ENCODE results near the gene GFY.

GFY gene

DNA sequence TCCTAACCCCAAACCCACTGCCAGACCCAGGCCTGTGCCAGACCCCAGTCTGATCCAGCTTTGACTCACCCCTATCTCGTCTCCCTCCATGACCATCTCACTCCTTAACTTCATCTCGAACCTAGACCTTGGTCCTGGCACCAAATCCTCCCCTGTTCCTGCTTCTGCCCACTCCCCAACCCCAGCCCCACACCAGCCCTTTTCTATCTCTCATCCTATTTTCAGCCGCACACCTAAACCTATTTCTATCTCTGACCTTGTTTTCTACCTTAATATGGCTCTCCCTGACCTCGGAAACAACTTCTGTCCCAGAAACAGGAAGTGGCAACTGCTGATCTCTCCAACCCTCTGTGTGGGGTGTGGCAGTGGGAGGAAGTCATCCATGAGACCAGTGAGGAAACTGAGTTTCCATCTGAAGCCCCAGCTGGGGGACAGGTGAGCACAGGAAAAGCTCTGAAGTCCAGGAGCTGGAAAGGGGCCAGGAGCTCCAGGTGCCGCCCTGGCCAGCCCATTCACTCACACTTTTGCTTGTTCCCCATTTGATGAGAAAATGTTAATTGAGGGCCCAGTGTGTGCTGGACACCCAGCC lies 15.7 kb upstream of the GFY start:
- no peak for DNase-seq

DNA sequence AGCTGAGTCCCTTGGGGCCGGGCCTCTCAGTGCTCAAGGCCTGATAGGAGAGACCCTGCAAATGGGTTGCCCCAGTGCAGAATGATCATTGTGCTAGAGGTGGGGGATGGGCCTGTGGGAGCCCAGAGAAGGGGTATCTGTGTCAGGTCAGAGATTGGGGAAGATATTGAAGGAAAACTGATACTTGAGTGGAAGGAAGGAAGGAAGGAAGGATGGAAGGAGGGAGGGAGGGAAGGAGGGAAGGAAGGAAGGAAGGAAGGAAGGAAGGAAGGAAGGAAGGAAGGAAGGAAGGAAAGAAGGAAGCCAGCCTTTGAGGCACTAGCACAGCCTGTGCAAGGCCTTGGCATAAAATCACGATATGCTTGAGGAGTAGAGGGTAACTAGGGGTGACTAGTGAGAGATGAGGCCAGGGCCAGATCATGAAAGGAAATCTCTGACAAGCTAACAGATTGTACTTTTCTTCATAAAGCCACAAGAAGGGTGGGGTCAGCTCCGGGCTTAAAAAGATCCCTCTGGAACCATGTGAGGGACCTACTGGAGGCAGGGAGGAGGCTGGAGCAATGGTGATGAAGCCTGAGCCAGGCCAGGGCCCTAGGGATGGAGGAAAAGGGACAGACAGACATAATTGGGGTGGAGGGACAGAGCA lies 13.4 kb upstream of the GFY start:
- no peak for DNase-seq

DNA sequence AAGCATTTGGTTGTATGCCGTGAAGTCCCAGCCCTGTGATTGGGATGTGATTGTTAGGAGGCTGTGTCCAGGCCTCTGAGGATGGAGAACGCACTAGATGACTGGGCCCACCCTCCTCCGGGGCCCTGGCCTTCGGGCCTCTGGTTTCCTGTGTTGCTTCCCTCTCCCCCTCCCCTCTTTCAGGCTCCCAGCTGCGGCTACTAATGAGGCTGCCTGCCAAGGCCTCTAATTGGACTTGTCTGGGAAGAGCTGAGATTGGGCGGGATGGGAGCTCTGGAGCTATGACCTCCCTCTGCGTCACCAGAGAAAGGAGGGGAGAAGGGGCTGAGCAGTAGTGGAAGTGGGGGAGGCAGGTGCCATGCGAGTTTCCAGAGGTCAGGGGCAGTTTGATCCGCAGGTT lies 11.8 kb upstream of the GFY start:
- DNase-seq: peak; percentile 47

DNA sequence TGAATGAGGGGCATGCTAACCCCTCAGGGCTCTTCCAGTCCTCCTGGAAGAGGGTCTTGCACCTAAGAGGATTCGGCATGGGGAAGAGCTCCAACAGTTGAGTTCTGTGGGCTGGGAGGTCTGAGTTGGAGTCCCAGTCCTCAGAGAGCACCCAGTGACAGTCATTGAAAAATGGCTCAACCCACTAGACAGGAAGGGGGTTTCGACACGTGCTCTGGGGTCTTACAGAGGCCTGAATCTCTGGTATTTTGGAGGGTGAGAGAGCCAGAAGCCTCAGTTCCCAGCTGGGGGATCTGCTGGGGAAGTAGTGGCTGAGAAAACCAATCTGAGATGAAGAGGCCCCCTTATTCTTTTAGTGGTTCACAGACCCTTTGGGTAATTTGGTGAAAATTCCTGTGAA lies 10.9 kb upstream of the GFY start:
- no peak for DNase-seq

DNA sequence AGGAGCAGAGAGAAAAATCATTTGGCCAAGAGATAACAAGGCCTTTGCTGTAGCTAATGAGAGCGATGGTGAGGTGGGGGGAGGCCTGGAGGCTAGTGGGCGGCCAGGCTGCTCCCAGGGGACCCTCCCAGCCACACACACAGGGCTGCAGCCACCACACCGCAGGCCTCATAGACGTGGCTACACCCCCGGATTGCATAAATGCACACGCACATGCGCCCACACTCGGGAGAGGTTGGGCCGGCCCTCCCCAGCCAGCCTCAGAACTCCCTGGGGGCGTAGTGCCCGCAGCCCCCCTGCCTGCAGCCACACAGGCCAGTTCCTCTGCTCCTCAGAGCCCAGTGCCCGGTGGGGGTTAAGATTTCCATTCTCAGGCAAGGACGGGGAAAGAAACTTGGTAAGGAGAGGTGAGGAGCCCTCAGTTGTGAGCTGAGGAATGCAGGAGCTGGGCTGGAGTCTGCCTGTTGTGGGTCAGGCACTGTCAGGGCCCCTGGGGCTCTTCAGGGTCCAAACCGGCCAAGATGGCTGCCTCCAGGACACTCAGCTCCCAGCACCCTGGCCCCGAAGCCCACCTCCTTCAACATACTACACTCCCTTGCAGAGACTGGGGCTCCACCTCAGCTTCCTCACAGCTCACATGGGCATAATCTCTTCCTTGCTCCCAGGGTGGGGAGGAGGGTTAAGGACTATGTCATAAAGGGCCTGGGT lies 9.9 kb upstream of the GFY start:
- no peak for DNase-seq

DNA sequence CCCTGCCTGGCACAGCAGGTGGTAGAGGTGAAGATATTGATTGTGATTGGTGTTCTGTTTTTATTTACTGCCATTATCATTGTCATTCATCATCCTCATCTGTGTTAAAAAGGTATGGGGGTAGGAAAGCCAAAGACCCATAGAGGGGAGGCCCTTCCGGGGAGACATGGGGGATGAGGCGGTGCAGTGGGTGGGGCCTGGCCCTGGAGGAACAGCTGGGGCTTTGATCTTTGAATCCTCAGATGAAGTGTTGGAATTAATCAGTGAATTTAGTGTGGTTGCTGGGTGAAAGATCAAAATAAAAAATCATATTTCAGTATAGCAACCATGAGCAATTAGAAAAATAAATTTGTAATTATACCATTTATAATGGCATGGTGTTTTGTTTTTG lies 9.4 kb upstream of the GFY start:
- no peak for DNase-seq

DNA sequence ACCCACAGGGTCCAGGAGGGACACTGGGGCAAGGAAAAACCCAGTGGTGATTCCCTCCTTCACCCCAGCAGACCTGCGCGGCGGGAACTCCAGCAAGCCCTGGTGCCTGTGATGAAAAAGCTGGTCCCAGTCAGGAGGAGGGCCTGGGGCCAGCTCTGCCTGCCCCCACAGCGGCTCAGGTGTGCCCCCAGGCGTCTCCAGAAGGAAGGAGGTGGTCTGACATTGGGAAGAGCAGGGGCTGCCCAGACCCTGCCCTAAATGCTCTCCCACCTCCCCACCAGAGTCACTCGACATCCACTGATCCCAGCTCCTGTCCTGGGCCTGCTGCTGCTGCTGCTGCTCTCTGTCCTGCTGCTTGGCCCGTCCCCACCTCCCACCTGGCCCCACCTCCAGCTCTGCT lies 8.1 kb upstream of the GFY start:
- DNase-seq: no peak

DNA sequence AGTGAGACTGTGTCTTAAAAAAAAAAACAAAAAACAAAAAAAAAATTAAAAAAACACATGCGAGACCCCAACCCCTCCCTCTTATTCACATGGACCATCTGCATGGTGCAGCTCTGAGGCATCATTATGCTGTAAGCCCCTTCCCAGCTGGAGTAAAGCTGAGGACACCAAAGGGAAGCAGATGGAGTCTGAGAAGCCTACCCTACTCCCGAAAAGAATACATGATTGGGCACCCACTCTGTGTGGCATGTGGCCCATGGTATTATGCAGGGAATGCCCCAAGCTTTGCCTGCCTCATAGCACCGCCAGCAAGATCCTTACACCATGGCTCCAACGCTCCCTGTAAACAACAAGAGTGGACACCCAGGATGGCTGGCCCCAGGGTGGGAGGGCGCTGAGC lies 6.7 kb upstream of the GFY start:
- DNase-seq: no peak

DNA sequence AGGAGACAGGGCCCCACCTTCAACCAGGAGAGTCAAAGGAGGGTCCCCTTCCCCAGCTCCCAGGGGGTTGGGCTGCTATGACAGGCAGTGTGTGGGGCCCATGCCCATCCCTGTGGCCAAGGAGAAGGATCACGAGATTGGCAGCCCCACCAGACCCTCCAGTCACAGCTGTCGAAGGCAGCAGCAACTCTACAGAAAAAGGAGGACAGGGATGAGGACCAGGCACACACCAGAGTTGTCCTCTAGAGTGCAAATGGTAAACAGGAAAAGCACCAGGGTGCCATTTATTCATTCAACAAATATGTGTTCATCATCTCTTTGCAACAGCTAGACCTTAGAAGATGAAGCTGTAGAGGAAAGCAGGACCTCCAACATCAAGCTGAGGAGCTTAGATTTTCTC lies 6.0 kb upstream of the GFY start:
- DNase-seq: no peak

DNA sequence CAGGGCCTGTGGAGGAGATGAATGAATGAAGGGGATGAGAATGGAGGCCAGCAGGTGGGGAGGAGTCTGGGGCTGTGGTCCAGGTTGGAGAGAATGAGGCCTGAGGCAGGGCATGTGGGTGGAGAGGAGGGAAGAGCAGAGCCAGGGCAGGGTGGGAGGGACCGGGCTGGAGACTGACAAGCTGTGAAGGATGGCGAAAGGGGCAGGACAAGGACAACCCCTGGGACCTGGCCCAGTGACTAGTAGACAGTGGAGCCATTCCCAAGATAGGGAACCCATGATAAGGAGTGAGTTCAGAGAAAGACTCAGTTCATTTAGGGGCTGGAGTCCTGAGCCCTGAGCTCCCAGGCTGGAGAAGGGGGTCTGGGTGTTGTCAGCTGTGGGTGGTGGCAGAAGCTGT lies 5.0 kb upstream of the GFY start:
- no peak for DNase-seq

DNA sequence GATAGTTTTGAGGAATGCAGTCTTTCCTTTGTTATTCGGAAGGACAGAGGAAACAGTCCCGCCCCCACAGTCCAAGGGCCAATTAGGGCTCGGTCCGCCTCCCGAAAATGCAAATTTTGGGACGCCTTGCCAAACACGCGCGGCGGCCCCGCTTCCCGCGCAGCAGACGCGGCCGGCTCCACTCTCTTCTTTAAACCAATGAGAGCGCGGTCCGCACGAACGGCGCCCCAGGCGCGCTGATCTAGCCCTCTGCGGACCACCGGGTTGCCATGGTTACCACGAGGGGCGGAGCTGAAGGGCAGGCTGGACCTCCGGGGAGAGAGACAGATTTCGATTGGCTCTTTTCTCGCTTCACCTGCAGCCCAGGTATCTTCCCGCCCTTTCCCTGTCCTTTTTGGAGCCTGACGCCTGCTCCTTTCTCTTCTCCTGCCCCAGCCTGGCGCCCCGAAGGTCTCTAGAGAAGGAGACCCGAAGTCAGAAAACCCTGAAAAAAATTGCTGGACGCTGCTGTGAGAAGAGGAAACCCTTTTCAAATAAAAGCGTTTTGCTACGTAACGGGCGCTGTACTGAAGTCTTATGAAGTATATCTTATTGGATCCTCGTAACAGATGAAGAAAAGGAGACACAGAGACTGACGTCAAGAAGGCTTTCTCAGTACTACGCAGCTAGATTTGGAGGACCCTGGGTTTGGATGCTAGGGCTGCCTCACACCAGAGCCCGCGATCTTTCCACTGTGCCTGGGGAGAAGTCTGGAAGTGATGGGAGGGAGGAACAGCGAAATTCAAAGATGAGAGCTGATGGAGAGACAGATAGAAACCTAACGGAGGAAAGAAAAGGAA lies 3.9 kb upstream of the GFY start:
- peak; percentile 35 for DNase-seq

DNA sequence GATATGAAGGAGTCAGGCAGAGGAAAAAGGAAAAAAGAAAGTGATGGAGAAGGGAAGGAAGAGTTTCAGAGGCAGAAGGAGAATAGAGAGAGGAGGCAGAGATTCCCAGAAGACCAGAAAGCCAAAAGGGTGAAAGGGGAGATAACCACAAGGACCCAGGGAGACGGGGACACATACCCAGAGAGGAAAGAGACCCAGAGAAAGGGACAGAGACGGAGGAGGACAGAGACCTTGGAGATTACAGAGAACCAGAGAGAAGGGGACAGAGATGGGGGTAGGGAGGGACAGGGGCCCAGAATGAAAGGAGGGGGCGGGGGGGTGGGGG lies 3.3 kb upstream of the GFY start:
- DNase-seq: no peak

DNA sequence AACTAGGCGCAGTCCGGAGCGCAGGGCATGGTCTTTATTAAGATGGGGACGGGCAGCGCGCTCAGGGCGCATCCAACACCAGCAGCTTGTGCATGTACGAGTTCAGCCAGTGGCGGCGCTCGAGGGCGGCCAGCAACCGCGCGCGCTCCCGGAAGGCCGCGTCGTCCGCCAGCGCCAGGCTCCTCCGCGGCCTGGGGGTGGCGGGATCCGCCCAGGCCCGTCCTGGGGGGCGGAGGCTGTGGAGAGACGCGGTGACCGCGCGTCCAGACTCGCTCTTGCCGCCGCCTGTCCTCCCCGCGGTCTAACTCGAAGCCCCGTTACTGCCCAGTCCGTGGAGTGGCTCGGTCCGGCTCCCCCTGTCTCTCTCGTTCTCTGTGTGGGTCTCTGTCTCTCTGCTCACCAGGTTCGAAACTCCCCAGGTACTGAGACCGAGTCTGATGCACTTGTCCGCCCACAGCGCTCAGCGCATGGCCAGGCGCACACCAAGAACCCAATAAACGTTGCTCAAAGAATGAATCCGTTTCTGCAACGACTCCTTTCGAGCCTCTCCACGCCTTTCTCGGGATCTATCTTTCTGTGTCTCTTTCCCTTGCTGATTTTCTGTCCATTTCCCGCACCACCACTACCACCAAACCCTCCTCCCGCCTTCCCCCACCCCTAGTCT lies 2.6 kb upstream of the GFY start:
- no peak for DNase-seq

DNA sequence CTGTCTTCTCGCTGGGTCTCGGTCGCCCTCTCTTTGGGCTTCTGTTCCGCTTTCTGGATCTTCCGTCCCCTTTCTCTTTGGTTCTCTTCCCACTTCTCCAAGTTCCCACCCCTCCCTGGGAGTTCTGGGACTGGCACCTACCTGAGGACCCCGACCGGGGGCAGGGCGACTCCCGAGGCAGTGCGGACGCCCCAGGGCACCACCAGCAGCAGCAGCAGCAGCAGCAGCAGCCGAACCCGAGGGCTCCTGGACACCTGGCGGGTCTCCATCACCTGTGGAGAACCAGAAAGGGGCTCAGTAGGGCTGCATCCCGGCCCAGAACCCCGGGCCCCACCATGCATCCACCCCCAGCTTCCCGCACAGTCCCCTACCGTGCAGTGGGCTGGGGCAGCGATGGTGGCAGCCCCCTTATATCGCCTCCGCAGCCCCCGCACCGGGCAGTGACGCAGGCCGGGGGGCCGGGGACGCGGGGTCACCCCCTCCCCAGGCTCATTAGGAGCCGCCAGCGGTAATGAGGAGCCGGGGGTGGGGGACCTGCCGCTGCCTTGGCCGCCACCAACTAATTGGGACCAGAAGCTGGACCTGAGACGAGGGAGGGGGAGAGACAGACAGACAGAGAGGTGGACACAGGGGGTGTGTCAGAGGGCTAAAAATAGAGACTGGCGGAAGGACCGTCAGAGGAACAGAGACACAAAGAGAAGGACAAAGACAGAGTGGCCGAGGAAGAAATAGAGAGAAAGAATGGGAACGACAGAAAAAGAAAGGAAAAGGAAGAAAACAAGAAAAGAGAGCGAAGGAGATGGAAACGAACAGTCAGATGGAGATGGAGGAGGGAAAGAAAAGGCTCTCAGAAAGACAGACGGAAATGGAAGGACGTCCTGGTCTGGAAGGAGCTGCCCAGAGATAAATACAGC lies 1.9 kb upstream of the GFY start, which contains the start of gene PTH2:
PTH2 (minus strand) TSS at position 371 of the 914 bp plus-strand sequence; CDS start at position 269, 102 bp downstream.
- DNase-seq: no peak

DNA sequence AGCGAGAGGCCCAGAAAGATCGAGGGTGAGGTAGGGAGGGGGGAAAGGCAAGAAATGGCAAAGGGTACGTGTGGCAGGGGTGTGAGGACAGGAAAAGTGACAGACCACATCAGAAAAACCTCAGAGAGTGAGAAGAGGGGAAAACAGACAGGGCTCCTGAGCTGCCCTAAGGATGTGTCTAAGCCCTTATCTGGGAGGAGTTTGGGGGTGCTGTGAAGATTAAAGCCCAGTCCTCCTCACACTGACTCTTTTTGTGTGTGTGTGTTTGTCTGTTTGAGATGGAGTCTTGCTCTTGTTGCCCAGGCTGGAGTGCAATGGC lies 1.2 kb upstream of the GFY start:
- no peak for DNase-seq

DNA sequence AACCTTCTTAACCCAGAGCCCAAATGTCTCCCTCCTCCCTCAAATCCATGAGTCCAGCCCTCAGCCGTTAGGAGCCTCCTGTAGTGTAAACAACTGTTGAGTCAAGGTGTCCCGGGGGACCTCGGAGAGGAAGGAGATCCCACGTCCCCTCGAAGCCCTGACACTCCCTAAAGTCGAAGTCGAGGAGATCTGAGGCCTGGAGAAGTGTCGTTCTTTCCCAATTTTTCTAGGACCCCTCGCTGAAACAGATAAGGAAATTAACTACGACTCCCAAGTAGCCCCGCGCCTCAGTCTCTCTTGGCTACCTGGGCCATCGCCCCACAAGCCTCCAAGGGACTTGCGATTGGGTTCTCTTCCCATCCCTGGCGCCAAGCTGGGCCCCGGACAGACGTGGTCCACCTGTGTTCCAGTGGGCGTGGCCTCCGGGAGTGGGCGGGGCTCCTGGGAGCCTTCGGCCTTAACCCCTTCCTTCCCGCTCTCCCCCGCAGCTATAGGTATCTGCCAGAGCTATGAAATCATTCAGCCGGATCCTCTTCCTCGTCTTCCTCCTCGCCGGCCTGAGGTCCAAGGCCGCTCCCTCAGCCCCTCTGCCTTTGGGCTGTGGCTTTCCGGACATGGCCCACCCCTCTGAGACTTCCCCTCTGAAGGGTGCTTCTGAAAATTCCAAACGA lies 869 bp downstream of the GFY start:
- DNase-seq: peak; percentile 28

DNA sequence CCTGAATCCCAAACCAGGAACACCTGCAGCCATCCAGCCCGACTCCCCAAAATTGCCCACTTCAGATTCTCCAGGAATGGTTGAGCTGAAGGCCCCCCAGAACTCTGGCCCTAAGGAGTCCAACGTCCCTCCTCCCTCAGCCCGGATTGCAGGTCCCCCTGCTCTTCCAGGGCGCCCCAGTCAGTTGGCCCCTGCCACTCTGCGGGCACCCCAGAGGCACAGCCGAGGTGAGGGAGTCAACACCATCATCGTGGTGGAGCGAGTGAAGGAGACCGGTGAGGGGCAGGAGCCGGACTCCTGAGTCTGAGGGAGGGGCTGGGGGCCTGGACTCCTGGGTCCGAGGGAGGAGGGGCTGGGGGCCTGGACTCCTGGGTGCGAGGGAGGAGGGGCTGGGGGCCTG lies 2.2 kb downstream of the GFY start:
- DNase-seq: no peak

DNA sequence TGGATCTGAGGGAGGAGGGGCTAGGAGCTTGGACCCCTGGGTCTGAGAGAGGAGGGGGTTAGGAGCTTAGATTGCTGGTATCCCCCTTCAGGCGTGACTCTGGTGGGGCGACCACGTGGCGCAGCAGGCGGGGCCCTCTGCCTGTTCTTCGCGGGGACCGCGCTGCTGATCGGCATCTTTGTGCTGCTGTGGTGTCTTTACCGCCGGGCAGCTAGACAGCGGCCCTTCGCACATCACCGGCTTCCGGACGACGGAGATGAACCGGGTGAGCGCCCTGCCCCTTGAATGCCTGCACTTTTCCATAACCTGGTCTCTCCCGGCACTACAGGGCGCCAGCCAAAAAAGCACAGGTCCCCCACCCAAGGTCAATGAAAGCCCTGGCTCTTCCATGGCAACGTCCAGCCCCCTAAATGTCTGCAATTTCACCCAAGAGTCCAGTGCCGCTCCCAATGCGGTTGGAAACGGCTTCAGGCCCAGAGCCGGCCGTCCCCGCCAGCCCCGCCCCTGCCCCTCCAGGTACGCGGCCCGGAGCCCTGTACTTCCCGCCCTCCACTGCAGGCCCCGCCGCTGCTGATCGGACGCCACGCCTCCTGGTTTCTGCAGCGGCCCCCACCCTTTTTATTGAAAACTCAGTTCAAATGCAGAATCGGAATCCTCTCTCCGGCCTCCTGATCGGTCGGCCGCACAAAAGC lies 2.8 kb downstream of the GFY start:
- no peak for DNase-seq

DNA sequence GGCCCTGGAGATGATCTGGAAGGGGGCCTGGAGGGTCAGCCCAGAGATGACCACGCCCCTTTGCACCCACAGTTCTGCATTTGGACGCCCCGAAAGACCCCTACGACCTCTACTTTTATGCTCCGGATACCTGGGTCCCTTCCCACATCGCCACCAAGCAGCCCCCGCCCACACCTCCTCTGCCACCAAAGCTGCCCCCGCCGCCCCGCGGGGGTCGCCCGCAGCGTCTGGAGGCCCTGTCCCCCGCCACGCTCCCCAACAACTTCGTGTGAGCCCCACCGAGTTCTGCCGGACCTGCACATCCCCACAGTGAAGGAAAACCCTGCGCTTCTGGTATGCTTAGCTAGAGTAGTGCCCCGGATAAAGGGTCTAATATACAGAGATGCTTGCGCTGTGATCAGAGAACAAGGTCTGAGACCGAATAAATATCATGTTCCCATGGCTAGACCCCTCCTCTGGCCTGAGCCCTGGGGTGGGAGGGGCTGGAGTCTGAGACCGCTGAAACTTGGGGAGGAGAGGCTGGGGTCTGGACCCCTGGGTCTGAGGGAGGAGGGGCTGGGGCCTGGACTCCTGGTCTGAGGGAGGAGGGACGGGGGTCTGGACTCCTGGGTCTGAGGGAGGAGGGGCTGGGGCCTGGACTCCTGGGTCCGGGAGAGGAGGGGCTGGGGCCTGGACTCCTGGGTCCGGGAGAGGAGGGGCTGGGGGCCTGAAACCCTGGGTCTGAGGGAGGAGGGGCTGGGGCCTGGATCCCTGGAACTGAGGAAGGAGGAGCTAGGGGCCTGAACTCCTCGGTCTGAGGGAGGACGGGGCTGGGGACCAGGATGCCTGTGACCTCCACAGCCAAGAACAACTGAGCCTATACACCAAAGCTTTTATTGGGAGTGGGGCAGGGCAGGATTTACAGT lies 3.6 kb downstream of the GFY start:
- DNase-seq: no peak

DNA sequence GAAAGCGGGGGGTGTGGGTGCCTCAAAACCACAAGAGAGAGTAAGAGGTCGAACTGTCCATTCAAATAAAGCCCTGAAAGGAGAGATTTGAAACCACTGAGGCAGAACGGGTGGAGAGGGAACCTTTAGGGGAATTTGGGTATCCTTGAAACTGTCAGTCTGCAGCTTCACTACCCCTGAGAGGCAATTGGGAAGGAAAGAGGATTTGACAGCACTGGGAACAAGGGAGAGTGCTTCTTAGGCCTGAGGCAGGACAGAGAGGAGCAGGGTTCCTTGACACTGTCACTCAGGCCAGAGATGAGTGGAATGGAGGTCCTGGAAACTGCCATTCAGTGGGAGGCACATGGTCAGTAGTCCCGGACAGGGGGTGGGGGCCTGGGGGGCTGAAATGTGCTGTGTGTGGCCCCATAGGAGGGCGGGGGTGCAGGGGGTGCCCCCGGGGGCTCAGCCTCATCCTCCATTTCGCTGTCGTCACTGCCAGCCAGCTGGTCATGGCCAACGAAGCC lies 5.0 kb downstream of the GFY start:
- DNase-seq: no peak
